Activated T-helper 2 cell treated with anti-CD3 and anti-CD28 coated beads, Interferon-gamma antibody, Interleukin-2, Interleukin-4, amounts not matched to agents 10 μg/mL and 5 μg/mL and 100 μg/mL, durations not matched to agents 14 hours and 24 hours and 36 hours (primary cell): ENCODE measurements around the gene GPC5. TPM values are rescaled to one million over a fixed set of nuclear protein-coding genes. Genes with fewer than 3 reads are reported as not detected.

Source experiments
- DNase-seq: peaks from one replicate; pipeline ENCODE4 v3.0.0; 2021; ENCODE audit warnings: low spot score
- H3K27ac Mint-ChIP-seq: one replicate; pipeline ENCODE4 v1.8.0; 2021; ENCODE audit warnings: mixed read lengths
- H3K27me3 Mint-ChIP-seq: one replicate; pipeline ENCODE4 v1.8.0; 2021; ENCODE audit warnings: low read depth, mixed read lengths
- H3K36me3 Mint-ChIP-seq: one replicate; pipeline ENCODE4 v1.8.0; 2021; ENCODE audit warnings: low read depth, mixed read lengths
- H3K4me1 Mint-ChIP-seq: one replicate; pipeline ENCODE4 v1.8.0; 2021; ENCODE audit warnings: low read depth, mixed read lengths
- H3K4me3 Mint-ChIP-seq: one replicate; pipeline ENCODE4 v1.8.0; 2021; ENCODE audit warnings: low read depth, mild to moderate bottlenecking, moderate library complexity, mixed read lengths
- H3K9me3 Mint-ChIP-seq: one replicate; pipeline ENCODE4 v1.8.0; 2021; ENCODE audit warnings: mixed read lengths
- intact Hi-C: fragments of 100-400 bp; cut with micrococcal nuclease; formaldehyde crosslinking; loops from one replicate; pipeline ENCODE4 v1.15.1; 2023
- total RNA-seq: library from RNA; stranded (reverse); gene quantifications from 2 replicates; pipeline ENCODE4 v1.2.3, GENCODE V29; 2022

The GPC5 gene
- total RNA-seq, 1 donor from 2014 or later: 0.57 TPM

- Mint-ChIP-seq H3K27me3 (no peaks in the 10 kb centered on the region), H3K9me3 (peaks cover 50% of the 10 kb centered on the region), H3K27ac (no peak overlapping the region), H3K4me1 (no peaks in the 10 kb centered on the region), H3K36me3 (no peaks in the 10 kb centered on the region), H3K4me3 (no peak overlapping the region)
- DNase-seq: no peak
- intact Hi-C loops: no loop called here
Observed at GRCh38 chr13:92590503-92590908, 1192.1 kb downstream of the GPC5 start.

GRCh38 chr13:92591117-92591516 is 1192.7 kb downstream of the GPC5 start:
- intact Hi-C loops: no loop called here
- Mint-ChIP-seq H3K4me1 (no peaks in the 10 kb centered on the region), H3K4me3 (no peak overlapping the region), H3K27ac (no peak overlapping the region), H3K9me3 (peaks cover 51% of the 10 kb centered on the region), H3K36me3 (no peaks in the 10 kb centered on the region), H3K27me3 (no peaks in the 10 kb centered on the region)
- no peak for DNase-seq

GRCh38 chr13:92592757-92593156 is 1194.3 kb downstream of the GPC5 start:
- H3K36me3 Mint-ChIP-seq: no peaks in the 10 kb centered on the region
- no peaks in the 10 kb centered on the region for H3K27me3 Mint-ChIP-seq
- H3K9me3 Mint-ChIP-seq: peaks cover 51% of the 10 kb centered on the region
- H3K27ac Mint-ChIP-seq: no peak overlapping the region
- H3K4me1 Mint-ChIP-seq: no peaks in the 10 kb centered on the region
- H3K4me3 Mint-ChIP-seq: no peak overlapping the region
- intact Hi-C loops: no loop called here
- DNase-seq: no peak

- peaks cover 9% of the 10 kb centered on the region for H3K9me3 Mint-ChIP-seq
- no peak overlapping the region for H3K4me3 Mint-ChIP-seq
- no peak overlapping the region for H3K27ac Mint-ChIP-seq
- H3K27me3 Mint-ChIP-seq: no peaks in the 10 kb centered on the region
- DNase-seq: no peak
- H3K36me3 Mint-ChIP-seq: no peaks in the 10 kb centered on the region
- intact Hi-C loops: no loop called here
- no peaks in the 10 kb centered on the region for H3K4me1 Mint-ChIP-seq
Observed at GRCh38 chr13:92602560-92602959, 1204.1 kb downstream of the GPC5 start.

GRCh38 chr13:92609376-92609775 is 1211.0 kb downstream of the GPC5 start:
- no peaks in the 10 kb centered on the region for H3K27me3 Mint-ChIP-seq
- intact Hi-C loops: no loop called here
- DNase-seq: no peak
- H3K36me3 Mint-ChIP-seq: no peaks in the 10 kb centered on the region
- no peaks in the 10 kb centered on the region for H3K4me1 Mint-ChIP-seq
- no peak overlapping the region for H3K27ac Mint-ChIP-seq
- no peak overlapping the region for H3K4me3 Mint-ChIP-seq
- H3K9me3 Mint-ChIP-seq: peaks cover 4% of the 10 kb centered on the region

GRCh38 chr13:92612892-92613291 is 1214.5 kb downstream of the GPC5 start:
- no peaks in the 10 kb centered on the region for H3K4me1 Mint-ChIP-seq
- DNase-seq: no peak
- no peak overlapping the region for H3K27ac Mint-ChIP-seq
- H3K9me3 Mint-ChIP-seq: peaks cover 9% of the 10 kb centered on the region
- H3K27me3 Mint-ChIP-seq: no peaks in the 10 kb centered on the region
- H3K4me3 Mint-ChIP-seq: no peak overlapping the region
- H3K36me3 Mint-ChIP-seq: no peaks in the 10 kb centered on the region
- intact Hi-C loops: no loop called here

GRCh38 chr13:92613921-92614320 is 1215.5 kb downstream of the GPC5 start:
- H3K4me3 Mint-ChIP-seq: no peak overlapping the region
- H3K4me1 Mint-ChIP-seq: no peaks in the 10 kb centered on the region
- peaks cover 7% of the 10 kb centered on the region for H3K9me3 Mint-ChIP-seq
- H3K27me3 Mint-ChIP-seq: no peaks in the 10 kb centered on the region
- no peak overlapping the region for H3K27ac Mint-ChIP-seq
- intact Hi-C loops: no loop called here
- H3K36me3 Mint-ChIP-seq: no peaks in the 10 kb centered on the region
- no peak for DNase-seq

GRCh38 chr13:92621985-92622384 is 1223.6 kb downstream of the GPC5 start:
- DNase-seq: no peak
- H3K9me3 Mint-ChIP-seq: peaks cover 14% of the 10 kb centered on the region

GRCh38 chr13:92622905-92623304 is 1224.5 kb downstream of the GPC5 start:
- Mint-ChIP-seq H3K4me1 (no peaks in the 10 kb centered on the region), H3K9me3 (peaks cover 9% of the 10 kb centered on the region), H3K36me3 (no peaks in the 10 kb centered on the region), H3K4me3 (no peak overlapping the region), H3K27ac (no peak overlapping the region), H3K27me3 (no peaks in the 10 kb centered on the region)
- intact Hi-C loops: no loop called here
- DNase-seq: no peak

More at GRCh38 chr13:92621985-92622384, 1223.6 kb downstream of the GPC5 start:
- intact Hi-C loops: no loop called here
- no peak overlapping the region for H3K4me3 Mint-ChIP-seq
- no peaks in the 10 kb centered on the region for H3K27me3 Mint-ChIP-seq
- H3K27ac Mint-ChIP-seq: no peak overlapping the region
- no peaks in the 10 kb centered on the region for H3K4me1 Mint-ChIP-seq
- H3K36me3 Mint-ChIP-seq: no peaks in the 10 kb centered on the region

- H3K9me3 Mint-ChIP-seq: peaks cover 19% of the 10 kb centered on the region
- intact Hi-C loops: no loop called here
- DNase-seq: no peak
- H3K36me3 Mint-ChIP-seq: no peaks in the 10 kb centered on the region
- H3K27ac Mint-ChIP-seq: no peak overlapping the region
- H3K4me3 Mint-ChIP-seq: no peak overlapping the region
- no peaks in the 10 kb centered on the region for H3K27me3 Mint-ChIP-seq
- no peaks in the 10 kb centered on the region for H3K4me1 Mint-ChIP-seq
Observed at GRCh38 chr13:92626274-92626673, 1227.9 kb downstream of the GPC5 start.

GRCh38 chr13:92640936-92641335 is 1242.5 kb downstream of the GPC5 start:
- no peaks in the 10 kb centered on the region for H3K4me1 Mint-ChIP-seq
- no peaks in the 10 kb centered on the region for H3K36me3 Mint-ChIP-seq
- no peak overlapping the region for H3K27ac Mint-ChIP-seq
- peaks cover 11% of the 10 kb centered on the region for H3K9me3 Mint-ChIP-seq
- DNase-seq: no peak
- H3K4me3 Mint-ChIP-seq: no peak overlapping the region
- H3K27me3 Mint-ChIP-seq: no peaks in the 10 kb centered on the region
- intact Hi-C loops: no loop called here

GRCh38 chr13:92649140-92649813 is 1250.9 kb downstream of the GPC5 start:
- no peaks in the 10 kb centered on the region for H3K27me3 Mint-ChIP-seq
- H3K36me3 Mint-ChIP-seq: no peaks in the 10 kb centered on the region
- H3K27ac Mint-ChIP-seq: no peak overlapping the region
- no peak for DNase-seq
- H3K4me3 Mint-ChIP-seq: no peak overlapping the region
- peaks cover 6% of the 10 kb centered on the region for H3K9me3 Mint-ChIP-seq
- no peaks in the 10 kb centered on the region for H3K4me1 Mint-ChIP-seq
- intact Hi-C loops: no loop called here

- no peaks in the 10 kb centered on the region for H3K36me3 Mint-ChIP-seq
- H3K9me3 Mint-ChIP-seq: peaks cover 22% of the 10 kb centered on the region
- H3K4me3 Mint-ChIP-seq: no peak overlapping the region
- no peaks in the 10 kb centered on the region for H3K27me3 Mint-ChIP-seq
- intact Hi-C loops: no loop called here
- DNase-seq: no peak
- no peaks in the 10 kb centered on the region for H3K4me1 Mint-ChIP-seq
- no peak overlapping the region for H3K27ac Mint-ChIP-seq
Observed at GRCh38 chr13:92656103-92656502, 1257.7 kb downstream of the GPC5 start.

GRCh38 chr13:92656648-92657047 is 1258.2 kb downstream of the GPC5 start:
- H3K27ac Mint-ChIP-seq: no peak overlapping the region
- peaks cover 22% of the 10 kb centered on the region for H3K9me3 Mint-ChIP-seq
- DNase-seq: no peak
- H3K4me1 Mint-ChIP-seq: no peaks in the 10 kb centered on the region
- intact Hi-C loops: no loop called here
- H3K27me3 Mint-ChIP-seq: no peaks in the 10 kb centered on the region
- no peak overlapping the region for H3K4me3 Mint-ChIP-seq
- no peaks in the 10 kb centered on the region for H3K36me3 Mint-ChIP-seq
